GM18907 (cell line): Measurements from ENCODE around the gene SECTM1.
"Not testable (repeated sequence)": the region's sequence is repeated elsewhere in the genome, so short reads cannot be mapped to it uniquely, and the experiment has no call there.

ENCODE experiments used
- ATAC-seq: cut with Tn5 transposase; IDR thresholded peaks from one replicate; pipeline ENCODE4 v1.9.1; 2021; ENCODE audit warnings: mild to moderate bottlenecking, moderate library complexity; ENCODE audit not compliant: unreplicated experiment

The SECTM1 gene

GRCh38 chr17:82333279-82334171 lies at the start of gene SECTM1:
Gene SECTM1, minus strand, starts transcription at chr17:82333766. Its CDS starts 6,526 bp downstream, at chr17:82327240.
- ATAC-seq: no peak

- ATAC-seq: no peak
Measured at GRCh38 chr17:82382933-82383255, 49.3 kb upstream of the SECTM1 start.

- not testable (repeated sequence) for ATAC-seq
Measured at GRCh38 chr17:82382220-82382932, 48.8 kb upstream of the SECTM1 start.

GRCh38 chr17:82381703-82382009 lies 48.1 kb upstream of the SECTM1 start:
- ATAC-seq: not testable (repeated sequence)

GRCh38 chr17:82380860-82381702 lies 47.5 kb upstream of the SECTM1 start:
- no peak for ATAC-seq

GRCh38 chr17:82378741-82379021 lies 45.1 kb upstream of the SECTM1 start:
- no peak for ATAC-seq

GRCh38 chr17:82377924-82378740 lies 44.6 kb upstream of the SECTM1 start:
- ATAC-seq: no peak

GRCh38 chr17:82377294-82377693 lies 43.7 kb upstream of the SECTM1 start:
- not testable (repeated sequence) for ATAC-seq

- ATAC-seq: no peak
Measured at GRCh38 chr17:82376042-82376730, 42.6 kb upstream of the SECTM1 start.

- ATAC-seq: no peak
Measured at GRCh38 chr17:82375359-82376041, 41.9 kb upstream of the SECTM1 start.

GRCh38 chr17:82374626-82375331 lies 41.2 kb upstream of the SECTM1 start:
- ATAC-seq: no peak

- ATAC-seq: no peak
Measured at GRCh38 chr17:82373731-82374625, 40.4 kb upstream of the SECTM1 start.

- ATAC-seq: not testable (repeated sequence)
Measured at GRCh38 chr17:82373072-82373452, 39.5 kb upstream of the SECTM1 start.

- no peak for ATAC-seq
Measured at GRCh38 chr17:82372249-82373071, 38.9 kb upstream of the SECTM1 start.

GRCh38 chr17:82371333-82372248 lies 38.0 kb upstream of the SECTM1 start, which contains the start of gene UTS2R:
Gene UTS2R, plus strand, starts transcription at chr17:82371765. Its CDS starts 2,560 bp downstream, at chr17:82374325.
- no peak for ATAC-seq
